ENCODE measurements around the gene RPS29.

Gene RPS29

DNA sequence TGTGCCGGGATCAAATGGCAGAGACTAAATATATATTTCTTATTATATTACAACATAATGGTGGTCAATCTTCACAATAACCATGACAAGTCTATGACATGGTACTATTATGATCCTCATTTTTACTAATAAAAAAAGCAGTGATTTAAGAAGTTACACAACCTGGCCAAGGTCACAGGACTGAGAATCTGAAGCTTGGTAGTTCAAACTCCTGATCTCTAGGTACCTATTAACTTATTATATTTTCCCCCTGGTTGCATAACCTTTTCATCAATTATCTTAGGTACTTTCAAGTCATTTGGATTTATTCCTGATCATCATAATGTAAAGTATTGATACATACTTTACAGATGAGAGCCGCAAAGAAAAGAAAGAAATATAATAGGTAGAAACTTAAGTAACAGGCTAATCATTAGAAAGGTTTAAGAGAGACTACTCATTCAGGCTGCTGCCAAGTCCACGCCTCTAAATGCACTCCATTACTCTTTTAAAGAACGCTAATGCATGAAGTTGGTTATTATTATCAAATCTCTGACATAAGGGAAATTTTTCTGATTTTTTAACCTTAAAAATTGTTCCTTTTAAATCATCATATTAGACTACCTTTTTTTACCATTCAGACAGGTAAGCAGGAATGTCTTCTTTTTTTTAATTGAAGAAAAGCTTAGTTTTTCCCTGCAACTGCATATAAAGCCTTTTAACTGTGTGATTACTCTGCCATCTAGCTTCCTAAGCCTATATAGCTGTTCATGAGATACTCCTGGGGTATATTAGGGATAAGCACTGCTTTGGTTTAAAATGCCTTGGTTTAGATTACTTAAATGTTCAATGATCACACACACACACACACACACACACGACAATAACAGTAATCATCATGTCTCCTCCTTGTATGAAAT, 35.6 kb downstream of the RPS29 start:
- DNase-seq (ENCODE audit: low spot score) = no peak

DNA sequence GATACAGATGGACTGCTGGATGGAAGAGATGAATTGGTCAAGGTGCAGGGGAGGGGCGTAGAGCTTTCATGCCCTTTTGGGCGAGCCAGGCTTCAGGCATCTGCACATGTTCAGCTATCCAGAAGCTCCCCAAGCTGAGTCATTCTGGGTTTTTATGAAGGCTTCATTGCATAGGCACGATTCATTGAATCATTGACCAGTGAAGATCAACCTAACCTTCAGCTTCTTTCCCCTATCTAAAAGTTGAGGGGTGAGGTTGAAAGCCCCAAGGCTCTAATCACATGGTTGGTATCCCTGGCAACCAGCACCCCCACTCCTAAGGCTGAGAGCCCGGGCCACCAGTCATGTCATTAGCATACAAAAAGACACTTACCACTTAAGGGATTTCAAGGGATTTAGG, 36.3 kb downstream of the RPS29 start:
- no peak for DNase-seq (ENCODE audit: low spot score)

DNA sequence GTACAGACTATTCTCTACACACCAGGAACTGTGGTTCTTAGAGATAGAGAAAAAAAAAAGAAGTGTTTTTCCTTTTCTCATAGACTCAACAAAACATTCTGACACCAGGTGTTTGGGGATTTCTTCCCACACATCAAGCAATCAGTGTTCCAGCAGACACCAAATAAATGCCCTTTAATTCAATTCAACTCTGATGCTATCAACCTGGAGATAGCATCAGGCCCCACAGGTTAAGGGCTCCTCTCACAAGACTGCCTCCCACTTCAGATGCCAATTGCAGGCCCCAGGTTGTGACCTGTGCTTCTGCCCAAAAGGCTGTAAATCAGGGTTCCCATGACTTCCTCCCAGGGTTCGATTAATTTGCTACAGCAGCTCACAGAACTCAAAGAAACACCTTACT, 36.7 kb downstream of the RPS29 start:
- no peak for DNase-seq (ENCODE audit: low spot score)

DNA sequence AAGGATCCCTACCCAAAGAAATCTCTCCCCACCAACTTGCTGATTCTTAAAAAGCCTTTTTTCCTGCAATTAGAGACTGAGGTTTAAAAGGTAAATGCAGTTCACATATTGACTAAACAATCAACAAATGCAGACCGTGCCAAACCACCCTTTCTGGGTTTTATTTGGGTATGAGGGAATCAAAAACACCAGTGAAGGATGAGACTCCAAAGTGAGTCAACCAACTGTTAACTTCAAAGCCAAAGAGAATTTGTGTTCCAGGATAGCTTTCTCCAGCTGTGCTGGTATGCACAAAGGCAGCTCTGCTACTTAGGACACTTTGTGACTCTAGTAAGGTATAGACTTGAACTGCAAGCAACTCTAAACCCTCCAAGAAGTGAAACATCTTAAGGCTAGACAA, 39.4 kb downstream of the RPS29 start:
- DNase-seq (ENCODE audit: low spot score) = no peak

DNA sequence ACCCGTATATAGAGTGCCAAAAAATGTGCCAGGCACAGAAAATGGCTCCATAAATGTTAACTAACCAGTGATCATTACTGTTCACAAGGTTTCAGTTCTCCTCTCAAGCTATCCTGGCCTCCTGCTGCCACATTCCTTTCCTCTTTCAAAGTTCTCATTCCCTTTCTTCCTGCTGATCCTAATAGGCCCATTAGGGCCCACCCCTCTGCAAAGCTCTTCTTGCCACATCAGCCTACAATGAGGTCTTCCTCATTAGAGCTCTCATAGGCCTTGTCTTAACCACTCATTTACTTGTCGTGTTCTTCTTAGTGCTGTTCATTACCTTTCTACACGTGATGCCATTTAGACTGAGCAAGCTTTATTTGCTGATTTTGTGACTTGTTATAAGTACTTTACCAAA, 40.5 kb downstream of the RPS29 start:
- DNase-seq (ENCODE audit: low spot score) = no peak

DNA sequence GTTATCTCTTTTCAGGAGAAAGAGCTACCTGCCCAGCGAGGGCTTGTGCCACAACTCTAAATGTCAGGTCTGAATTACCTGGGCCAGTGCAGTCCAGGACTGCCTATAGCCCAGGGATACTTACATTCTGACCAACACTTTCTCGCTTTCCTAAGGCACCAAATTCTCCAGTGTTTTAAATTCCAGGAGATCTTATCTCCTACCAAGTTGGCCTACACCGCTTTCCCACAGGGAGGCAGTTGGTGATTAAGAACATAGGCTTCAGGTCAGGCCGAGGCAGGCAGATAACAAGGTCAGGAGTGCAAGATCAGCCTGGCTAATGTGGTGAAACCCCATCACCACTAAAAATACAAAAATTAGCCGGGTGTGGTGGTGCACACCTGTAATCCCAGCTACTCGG, 41.1 kb downstream of the RPS29 start:
- DNase-seq (ENCODE audit: low spot score) = no peak

GRCh38 chr14:49541049-49541448, 45.1 kb downstream of the RPS29 start:
- DNase-seq (ENCODE audit: low spot score) = no peak

DNA sequence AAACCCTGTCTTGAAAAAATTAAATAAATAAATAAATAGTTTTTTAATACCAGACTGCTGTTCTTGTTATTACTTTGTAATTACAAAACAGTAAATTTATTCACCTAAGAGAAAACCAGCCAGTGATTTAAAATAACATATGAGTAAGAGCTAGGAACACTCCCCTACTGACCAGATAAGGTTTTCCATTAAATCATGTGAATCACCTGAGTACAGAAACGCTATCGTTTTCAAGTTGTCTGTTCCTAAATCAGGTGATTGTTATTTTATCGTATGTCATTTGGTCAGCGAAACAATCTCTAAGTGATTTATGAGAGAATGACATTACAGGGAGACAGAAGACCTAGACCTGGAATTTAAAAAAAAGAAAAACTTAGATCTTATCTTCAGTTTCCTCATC, 47.3 kb downstream of the RPS29 start:
- no peak for DNase-seq (ENCODE audit: low spot score)
